PC-3 (cell line): ENCODE results near the gene MACROD1. TPM values are rescaled to one million over a fixed set of nuclear protein-coding genes. Genes with fewer than 3 reads are reported as not detected.

Experiments
- ATAC-seq: fragments of 200-7000 bp; cut with Tn5 transposase; 2 replicates; pipeline ENCODE4 v1.9.1; 2020; ENCODE audit warnings: mild to moderate bottlenecking, moderate library complexity
- BruUV-seq: library from RNA; stranded (reverse); fragments of 400-500 nt; replicated peaks from 2 replicates; lab custom pipeline; 2021; lab: Mats Ljungman, UMichigan
- CTCF ChIA-PET: fragments of 300-600 bp; sonication (Branson Sonifier 250); formaldehyde crosslinking; loops from one replicate; lab custom pipeline; 2022; ENCODE audit warnings: antibody characterized with exemption; lab: Charles Lee
- POLR2A ChIA-PET: fragments of 300-600 bp; sonication (Branson Sonifier 250); formaldehyde crosslinking; loops from one replicate; lab custom pipeline; 2022; ENCODE audit warnings: antibody characterized with exemption; ENCODE audit not compliant: unreplicated experiment; lab: Charles Lee
- DNase-seq: peaks from one replicate; pipeline ENCODE4 v3.0.0-alpha.2; 2015
- H2AFZ ChIP-seq: fragments of 300-600 bp; sonication (generic); 2 replicates; pipeline ENCODE4 v1.6.0; 2016; ENCODE audit warnings: antibody characterized with exemption, low read length
- H3F3A ChIP-seq: fragments of 300-600 bp; sonication (generic); one replicate; pipeline ENCODE4 v1.6.0; 2017; ENCODE audit warnings: antibody characterized with exemption, low read length, control low read depth, mild to moderate bottlenecking; ENCODE audit not compliant: unreplicated experiment
- H3K27ac ChIP-seq: fragments of 300-600 bp; sonication (generic); 2 replicates; pipeline ENCODE4 v1.5.1; 2016; ENCODE audit warnings: mild to moderate bottlenecking, low read length
- H3K27me3 ChIP-seq: fragments of 300-600 bp; sonication (generic); 2 replicates; pipeline ENCODE4 v1.6.1; 2016; ENCODE audit warnings: low read length, mixed read lengths
- H3K36me3 ChIP-seq: fragments of 300-600 bp; sonication (generic); 2 replicates; pipeline ENCODE4 v1.6.1; 2016; ENCODE audit warnings: low read depth, mixed run types, low read length, mixed read lengths
- H3K4me1 ChIP-seq: fragments of 300-600 bp; sonication (generic); 2 replicates; pipeline ENCODE4 v1.5.1; 2016; ENCODE audit warnings: low read length; ENCODE audit not compliant: insufficient read depth
- H3K4me2 ChIP-seq: fragments of 300-600 bp; sonication (generic); 2 replicates; pipeline ENCODE4 v1.6.0; 2016; ENCODE audit warnings: low read length
- H3K4me3 ChIP-seq: fragments of 300-600 bp; sonication (generic); 2 replicates; pipeline ENCODE4 v1.5.1; 2016; ENCODE audit warnings: mild to moderate bottlenecking, low read length, mixed read lengths
- H3K79me2 ChIP-seq: fragments of 300-600 bp; sonication (generic); 2 replicates; pipeline ENCODE4 v1.6.1; 2017; ENCODE audit warnings: low read length, mixed read lengths
- H3K9ac ChIP-seq: fragments of 300-600 bp; sonication (generic); 2 replicates; pipeline ENCODE4 v1.6.0; 2016; ENCODE audit warnings: mild to moderate bottlenecking, low read length
- H3K9me2 ChIP-seq: fragments of 300-600 bp; sonication (generic); replicated peaks from 2 replicates; pipeline ENCODE4 v1.6.1; 2016; ENCODE audit warnings: mixed run types, low read length, mixed read lengths
- H3K9me3 ChIP-seq: fragments of 300-600 bp; sonication (generic); 2 replicates; pipeline ENCODE4 v1.6.1; 2016; ENCODE audit warnings: low read length, mixed read lengths
- H4K20me1 ChIP-seq: fragments of 300-600 bp; sonication (generic); 2 replicates; pipeline ENCODE4 v1.6.1; 2016; ENCODE audit warnings: low read length, mixed read lengths
- EZH2 ChIP-seq: fragments of 300-600 bp; sonication (generic); IDR thresholded peaks from one replicate; pipeline ENCODE4 v1.6.1; 2017; ENCODE audit warnings: antibody characterized with exemption, mild to moderate bottlenecking, low read length; ENCODE audit not compliant: unreplicated experiment
- EZH2phosphoT487 ChIP-seq: fragments of 300-600 bp; sonication (generic); IDR thresholded peaks from 2 replicates; pipeline ENCODE4 v1.6.1; 2018; ENCODE audit warnings: mild to moderate bottlenecking, antibody characterized with exemption, low read length, borderline replicate concordance
- intact Hi-C: fragments of 100-400 bp; cut with micrococcal nuclease; formaldehyde crosslinking; loops from 2 replicates; pipeline ENCODE4 v1.9.0; 2023
- total RNA-seq: library from RNA; depleted of rRNA; stranded (reverse); fragments of >200 nt; gene quantifications from 2 replicates; pipeline ENCODE4 v1.2.3, GENCODE V29; 2014
- TF ChIP-seq, protein P1 (sequence below): fragments of 300-600 bp; sonication (generic); conservative IDR thresholded peaks from 2 replicates; pipeline ENCODE4 v1.5.1; 2017; ENCODE audit warnings: antibody characterized with exemption, low read depth, mild to moderate bottlenecking, low read length

MACROD1 gene
- total RNA-seq, 1 experiment from 2014 or later: 71.4 TPM

DNA sequence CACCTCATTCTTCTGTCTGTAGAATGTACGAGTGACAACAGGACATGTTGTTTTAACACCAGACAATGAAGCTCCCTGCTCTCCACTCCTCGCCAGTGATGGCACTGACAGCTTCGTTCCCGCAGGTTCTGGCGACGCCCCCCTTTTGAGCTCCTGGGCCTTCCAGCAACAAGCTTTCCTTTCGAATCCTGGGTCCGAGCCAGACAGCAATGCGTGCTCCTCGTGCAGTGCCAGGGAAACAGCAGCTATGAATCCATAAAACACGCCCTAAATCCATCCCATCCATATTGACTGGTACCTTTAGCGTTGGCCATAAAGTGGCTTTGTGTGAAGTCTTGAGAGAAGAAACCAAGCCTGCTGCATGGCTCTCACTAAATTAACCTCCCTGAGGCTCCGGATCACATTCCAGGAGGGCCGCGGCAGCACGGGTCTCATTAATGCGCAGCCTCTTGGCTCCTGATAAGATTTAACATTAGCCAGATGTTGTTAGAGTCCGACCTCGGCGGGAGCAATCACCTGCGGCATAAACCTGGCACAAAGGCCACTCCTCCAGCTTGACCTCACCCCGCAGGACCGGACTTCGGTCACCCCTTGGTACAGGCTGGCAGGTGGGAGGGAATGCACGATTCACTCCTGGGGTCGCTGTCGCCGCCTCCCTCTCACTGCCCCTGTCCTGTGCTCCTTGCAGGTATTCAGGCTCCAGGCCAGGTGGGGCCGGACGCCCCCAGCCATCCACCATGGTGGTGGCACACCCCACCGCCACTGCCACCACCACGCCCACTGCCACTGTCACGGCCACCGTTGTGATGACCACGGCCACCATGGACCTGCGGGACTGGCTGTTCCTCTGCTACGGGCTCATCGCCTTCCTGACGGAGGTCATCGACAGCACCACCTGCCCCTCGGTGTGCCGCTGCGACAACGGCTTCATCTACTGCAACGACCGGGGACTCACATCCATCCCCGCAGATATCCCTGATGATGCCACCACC is 50.1 kb downstream of the MACROD1 start:
- H3F3A ChIP-seq: no peaks in the 10 kb centered on the region
- TF ChIP-seq EZH2: no peak
- TF ChIP-seq EZH2phosphoT487: no peak
- no peak overlapping the region for H3K4me3 ChIP-seq
- no peak overlapping the region for H3K9ac ChIP-seq
- H3K27ac ChIP-seq: no peak overlapping the region
- ChIA-PET CTCF (no interaction called here), POLR2A (no interaction called here)
- BruUV-seq: no TSS peak
- H3K4me1 ChIP-seq: no peaks in the 10 kb centered on the region
- no peaks in the 10 kb centered on the region for H3K9me2 ChIP-seq
- no peak for DNase-seq
- intact Hi-C loops: no loop called here
- ATAC-seq: no peak
- H3K9me3 ChIP-seq: no peaks in the 10 kb centered on the region
- H3K36me3 ChIP-seq: no peaks in the 10 kb centered on the region
- no peaks in the 10 kb centered on the region for H3K27me3 ChIP-seq
- no peak overlapping the region for H3K4me2 ChIP-seq
- no peak overlapping the region for H2AFZ ChIP-seq
- no peaks in the 10 kb centered on the region for H4K20me1 ChIP-seq
- no peaks in the 10 kb centered on the region for H3K79me2 ChIP-seq

DNA sequence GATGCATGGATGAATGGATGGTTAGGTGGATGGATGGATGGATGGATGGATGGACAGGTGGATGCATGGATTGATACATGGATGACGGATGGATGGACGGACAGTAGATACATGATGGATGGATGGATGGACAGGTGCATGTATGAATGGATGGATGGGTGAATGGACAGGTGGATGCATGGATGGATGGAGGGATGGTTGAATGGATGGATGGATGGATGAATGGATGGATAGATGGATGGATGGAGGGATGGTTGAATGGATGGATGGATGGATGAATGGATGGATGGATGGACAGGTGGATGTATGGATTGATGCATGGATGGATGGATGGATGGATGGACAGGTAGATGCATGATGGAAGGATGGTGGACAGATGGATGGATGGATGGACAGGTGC is 51.7 kb downstream of the MACROD1 start:
- Histone ChIP-seq H3K9me2 (no peaks in the 10 kb centered on the region), H2AFZ (no peak overlapping the region), H3K9me3 (no peaks in the 10 kb centered on the region), H3K4me1 (no peaks in the 10 kb centered on the region), H3K4me3 (no peak overlapping the region), H3K79me2 (no peaks in the 10 kb centered on the region), H3K27ac (no peak overlapping the region), H3K9ac (no peak overlapping the region), H3K27me3 (no peaks in the 10 kb centered on the region), H4K20me1 (no peaks in the 10 kb centered on the region), H3F3A (no peaks in the 10 kb centered on the region), H3K4me2 (no peak overlapping the region), H3K36me3 (no peaks in the 10 kb centered on the region)
- CTCF ChIA-PET: no interaction called here
- POLR2A ChIA-PET: no interaction called here
- intact Hi-C loops: no loop called here
- ATAC-seq (no peak), DNase-seq (no peak)
- TF ChIP-seq, protein P1, sequence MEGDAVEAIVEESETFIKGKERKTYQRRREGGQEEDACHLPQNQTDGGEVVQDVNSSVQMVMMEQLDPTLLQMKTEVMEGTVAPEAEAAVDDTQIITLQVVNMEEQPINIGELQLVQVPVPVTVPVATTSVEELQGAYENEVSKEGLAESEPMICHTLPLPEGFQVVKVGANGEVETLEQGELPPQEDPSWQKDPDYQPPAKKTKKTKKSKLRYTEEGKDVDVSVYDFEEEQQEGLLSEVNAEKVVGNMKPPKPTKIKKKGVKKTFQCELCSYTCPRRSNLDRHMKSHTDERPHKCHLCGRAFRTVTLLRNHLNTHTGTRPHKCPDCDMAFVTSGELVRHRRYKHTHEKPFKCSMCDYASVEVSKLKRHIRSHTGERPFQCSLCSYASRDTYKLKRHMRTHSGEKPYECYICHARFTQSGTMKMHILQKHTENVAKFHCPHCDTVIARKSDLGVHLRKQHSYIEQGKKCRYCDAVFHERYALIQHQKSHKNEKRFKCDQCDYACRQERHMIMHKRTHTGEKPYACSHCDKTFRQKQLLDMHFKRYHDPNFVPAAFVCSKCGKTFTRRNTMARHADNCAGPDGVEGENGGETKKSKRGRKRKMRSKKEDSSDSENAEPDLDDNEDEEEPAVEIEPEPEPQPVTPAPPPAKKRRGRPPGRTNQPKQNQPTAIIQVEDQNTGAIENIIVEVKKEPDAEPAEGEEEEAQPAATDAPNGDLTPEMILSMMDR: no peak
- TF ChIP-seq EZH2phosphoT487 (no peak), EZH2 (no peak)
- no TSS peak for BruUV-seq

DNA sequence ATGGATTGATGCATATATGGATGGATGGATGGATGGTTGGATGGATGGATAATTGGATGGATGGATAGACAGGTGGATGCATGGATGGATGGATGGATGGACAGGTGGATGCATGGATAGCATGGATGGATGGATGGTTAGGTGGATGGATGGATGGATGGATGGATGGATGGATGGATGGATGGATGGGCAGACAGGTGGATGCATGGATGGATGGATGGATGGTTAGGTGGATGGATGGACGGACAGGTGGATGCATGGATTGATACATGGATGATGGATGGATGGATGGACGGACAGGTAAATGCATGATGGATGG is 52.5 kb downstream of the MACROD1 start:
- Histone ChIP-seq H3K4me1 (no peaks in the 10 kb centered on the region), H3K79me2 (no peaks in the 10 kb centered on the region), H3K9ac (no peak overlapping the region), H4K20me1 (no peaks in the 10 kb centered on the region), H3K4me3 (no peak overlapping the region), H3K9me3 (no peaks in the 10 kb centered on the region), H3K36me3 (no peaks in the 10 kb centered on the region), H3K9me2 (no peaks in the 10 kb centered on the region), H3F3A (no peaks in the 10 kb centered on the region), H2AFZ (no peak overlapping the region), H3K27me3 (no peaks in the 10 kb centered on the region), H3K27ac (no peak overlapping the region), H3K4me2 (no peak overlapping the region)
- ChIA-PET POLR2A (no interaction called here), CTCF (no interaction called here)
- DNase-seq (no peak), ATAC-seq (no peak)
- intact Hi-C loops: no loop called here
- BruUV-seq: no TSS peak
- TF ChIP-seq, protein P1: no peak
- TF ChIP-seq EZH2phosphoT487 (no peak), EZH2 (no peak)
